Glomerular endothelial cell (primary cell): ENCODE measurements around the gene DDX1. TPM values are rescaled to one million over a fixed set of nuclear protein-coding genes. Genes with fewer than 3 reads are reported as not detected.

ENCODE experiments used
- DNase-seq: peaks from one replicate; pipeline ENCODE4 v3.0.0-alpha.2; 2011; ENCODE audit warnings: low read depth, low spot score; ENCODE audit errors: extremely low read depth
- total RNA-seq: library from RNA; depleted of rRNA; stranded (reverse); fragments of >200 nt; gene quantifications from 2 replicates; pipeline ENCODE4 v1.2.3, GENCODE V29; 2015

Gene DDX1
- total RNA-seq, 1 donor from 2014 or later: 65.9 TPM

- no peak for DNase-seq
Observed at GRCh38 chr2:15626967-15627366, 35.3 kb downstream of the DDX1 start.

GRCh38 chr2:15627817-15628684 lies 36.4 kb downstream of the DDX1 start:
- DNase-seq: no peak

DNA sequence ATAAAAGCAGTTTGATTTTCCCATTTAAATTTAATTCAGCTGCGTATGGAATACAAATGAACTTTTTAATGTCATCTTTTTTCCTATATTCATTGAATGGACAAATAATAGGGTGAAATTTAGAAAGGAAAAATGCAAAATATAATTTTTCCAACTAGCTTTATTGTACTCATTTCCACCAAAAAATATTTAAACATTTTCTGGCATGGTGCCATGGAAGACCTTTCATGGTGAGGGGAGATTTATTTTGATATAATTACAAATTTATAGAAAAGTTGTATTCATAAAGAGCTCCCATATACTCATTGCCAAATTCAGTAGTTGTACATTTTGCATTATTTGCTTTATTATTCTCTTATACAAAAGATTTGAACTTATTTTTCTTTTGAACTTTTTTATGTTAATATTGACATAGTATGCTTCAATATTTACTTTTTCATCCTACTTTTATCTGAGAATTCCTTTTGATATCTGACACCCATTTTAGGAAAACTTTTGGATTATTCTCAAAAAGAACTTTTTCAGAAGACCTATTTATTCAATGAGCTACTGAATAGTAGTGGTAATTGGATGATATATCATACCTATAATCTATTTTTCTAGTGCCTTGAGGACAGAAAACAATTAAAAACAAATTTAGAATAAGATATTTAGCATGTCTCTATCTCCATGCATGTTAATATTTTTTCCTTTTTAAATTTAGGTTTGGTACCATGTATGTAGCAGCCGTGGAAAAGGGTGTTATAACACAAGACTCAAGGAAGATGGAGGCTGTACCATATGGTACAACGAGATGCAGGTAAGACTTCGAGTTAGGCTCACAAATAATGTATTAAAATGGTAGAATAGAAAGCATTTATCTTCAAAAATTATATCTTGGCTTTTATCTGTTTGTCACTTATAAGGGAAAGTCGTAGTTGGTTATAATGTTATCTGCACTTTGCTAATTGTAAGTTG lies 37.5 kb downstream of the DDX1 start:
- no peak for DNase-seq

GRCh38 chr2:15630121-15630977 lies 38.7 kb downstream of the DDX1 start:
- no peak for DNase-seq

DNA sequence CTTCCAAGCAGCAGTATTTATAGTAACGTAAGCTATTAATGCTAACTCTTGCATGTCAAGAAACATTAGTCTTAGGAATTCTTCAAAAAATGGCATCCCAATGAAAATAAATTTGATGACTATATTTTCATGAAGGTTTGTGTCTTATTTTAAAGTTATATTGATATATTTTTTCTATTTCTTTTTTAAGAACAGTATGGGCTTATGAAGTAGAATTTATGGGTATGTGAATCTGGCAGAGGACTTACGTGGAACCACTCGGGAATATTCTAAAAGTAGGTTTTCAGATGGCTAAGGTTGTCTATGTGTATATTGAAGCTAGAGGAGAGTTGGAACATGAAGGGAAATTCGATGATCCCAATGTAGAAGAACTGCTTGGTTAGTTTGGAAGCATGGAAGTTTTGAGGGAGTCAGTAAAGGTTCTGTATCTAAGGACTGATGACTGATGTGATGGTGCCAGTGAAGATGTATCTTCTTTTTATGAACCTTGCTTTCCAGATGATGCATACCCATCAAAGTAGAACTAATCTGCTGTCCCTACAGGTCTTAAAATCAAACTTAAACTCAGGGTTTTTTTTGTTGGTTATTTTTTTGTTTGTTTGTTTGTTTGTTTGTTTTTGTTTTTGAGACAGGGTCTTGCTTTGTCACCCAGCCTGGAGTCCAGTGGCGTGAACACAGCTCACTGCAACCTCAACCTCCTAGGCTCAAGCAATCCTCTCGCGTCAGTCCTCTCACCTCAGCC lies 39.5 kb downstream of the DDX1 start:
- DNase-seq: no peak

- DNase-seq: no peak
Observed at GRCh38 chr2:15631883-15632282, 40.2 kb downstream of the DDX1 start.

DNA sequence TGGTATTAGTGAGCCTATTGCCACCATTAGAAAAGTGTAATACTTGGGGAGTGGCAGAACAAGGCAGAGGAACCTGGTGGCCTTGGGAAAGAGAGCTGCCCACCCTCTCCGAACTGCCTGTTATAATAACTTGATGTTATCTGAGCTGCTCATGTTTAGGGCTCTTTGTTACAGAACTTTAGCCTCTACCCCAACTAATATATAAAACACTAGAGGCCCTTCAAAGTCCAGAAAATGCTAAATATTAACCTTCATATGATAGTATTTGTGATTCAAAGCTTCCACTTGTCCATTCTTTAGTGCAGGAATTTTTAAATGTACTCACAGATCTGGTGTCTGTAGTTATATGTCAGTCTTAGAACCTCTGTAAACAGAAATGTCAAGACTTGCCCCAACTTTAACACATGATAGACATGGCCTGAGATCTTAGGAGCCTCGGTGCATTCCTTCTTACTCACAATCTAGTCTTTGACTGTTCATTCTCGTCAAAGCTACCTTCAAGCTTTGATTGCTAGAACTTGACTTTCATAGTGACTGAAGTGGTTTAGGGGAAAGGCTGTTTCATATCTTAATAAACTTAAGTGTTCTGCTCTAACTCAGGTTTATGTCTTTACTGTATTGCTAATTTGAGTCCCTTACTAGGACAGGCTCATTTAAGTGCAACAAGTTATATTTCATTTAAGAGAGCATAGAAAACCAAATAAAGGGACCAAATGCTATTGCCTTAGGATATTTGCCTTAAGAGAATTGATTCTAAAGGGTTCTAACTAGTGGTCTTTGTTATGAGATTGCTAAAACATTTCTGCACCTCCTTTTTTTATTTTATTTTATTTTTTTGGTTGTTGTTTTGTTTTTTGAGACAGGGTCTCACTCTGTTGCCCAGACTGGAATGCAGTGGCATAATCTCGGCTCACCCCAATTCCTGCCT lies 41.6 kb downstream of the DDX1 start:
- DNase-seq: no peak

DNA sequence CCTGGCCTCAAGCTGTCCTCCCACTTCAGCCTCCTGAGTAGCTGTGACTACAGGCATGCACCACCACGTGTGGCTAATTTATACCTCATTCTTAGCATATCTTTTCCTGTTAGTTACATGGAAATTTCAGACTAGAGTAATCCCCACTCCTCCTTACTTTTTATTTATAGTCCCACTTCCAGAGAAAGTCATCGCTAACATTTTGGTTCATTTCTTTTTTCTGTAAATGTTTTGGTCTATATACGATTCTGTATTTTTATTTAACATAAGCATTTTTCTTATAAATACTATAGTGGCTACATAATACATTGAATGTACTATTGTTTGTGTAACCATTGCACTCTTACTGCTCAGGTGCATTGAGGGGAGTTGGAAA lies 42.3 kb downstream of the DDX1 start:
- DNase-seq: no peak

DNA sequence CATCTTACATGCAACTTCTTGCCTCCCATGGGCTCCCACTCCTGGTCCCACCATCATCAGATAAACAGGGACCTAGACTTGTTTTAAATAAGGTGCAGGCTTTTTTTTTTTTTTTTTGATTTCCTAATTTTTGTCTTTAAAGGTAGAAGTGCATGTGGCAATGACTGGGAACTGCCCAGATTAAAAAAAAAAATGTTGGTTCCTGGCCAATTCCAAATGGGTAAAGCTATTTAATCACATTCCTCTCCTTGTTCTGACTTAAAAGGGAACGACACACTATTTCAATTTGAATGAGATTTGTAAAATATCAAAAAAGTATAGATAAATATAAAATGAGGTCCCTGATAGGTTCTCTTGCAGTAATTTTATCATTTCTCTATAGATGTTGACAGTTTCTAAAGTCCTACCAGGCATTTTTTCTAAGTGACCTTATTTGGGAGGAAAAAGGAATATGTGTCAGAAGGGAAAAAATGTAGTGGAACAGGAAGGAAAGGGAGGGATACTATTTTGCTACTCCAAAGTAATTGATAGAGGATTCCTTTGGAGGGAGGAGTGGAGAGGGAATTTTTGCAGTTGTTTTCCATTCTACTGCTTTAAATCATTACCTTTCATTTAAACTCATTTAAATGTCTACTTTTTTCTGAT lies 43.3 kb downstream of the DDX1 start:
- no peak for DNase-seq

DNA sequence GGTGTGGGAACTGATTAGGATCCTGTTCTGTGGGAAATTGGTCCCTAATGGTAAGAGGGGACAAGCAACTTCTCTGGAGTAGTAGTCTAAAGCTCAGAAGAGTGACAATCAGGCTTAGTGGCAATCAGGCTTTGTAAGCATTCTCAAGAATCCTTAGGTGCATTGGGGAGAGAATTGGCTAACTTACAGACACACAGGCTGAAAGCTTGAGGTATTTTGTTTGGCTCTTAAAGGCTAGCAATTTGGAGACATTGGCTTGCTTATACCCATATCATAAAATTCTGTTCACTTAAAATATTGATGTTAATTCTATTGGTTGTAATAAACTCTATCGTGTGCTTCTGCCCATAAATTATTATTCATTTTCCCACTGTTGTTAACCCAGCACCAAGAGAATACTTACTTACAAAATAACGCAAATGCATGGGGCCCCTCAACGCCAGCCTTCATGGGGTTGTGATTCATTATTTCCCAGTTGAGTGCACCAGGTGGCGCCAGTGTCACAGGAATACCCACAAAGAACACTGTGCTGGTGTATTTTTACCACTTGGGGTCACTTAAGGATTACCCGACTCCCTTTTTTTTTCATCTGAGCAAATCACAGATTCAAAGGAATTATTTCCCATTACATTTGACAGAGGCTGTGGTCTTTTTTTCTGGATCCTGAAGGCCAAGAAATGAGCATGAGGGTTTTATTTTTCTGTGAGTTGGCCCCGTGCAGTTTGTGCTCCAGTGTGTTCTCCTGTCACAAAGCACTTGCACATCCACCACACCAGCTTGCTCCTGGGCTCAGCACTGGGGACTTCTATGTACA lies 45.5 kb downstream of the DDX1 start:
- peak; percentile 65 for DNase-seq

GRCh38 chr2:15638720-15639119 lies 47.1 kb downstream of the DDX1 start:
- no peak for DNase-seq

DNA sequence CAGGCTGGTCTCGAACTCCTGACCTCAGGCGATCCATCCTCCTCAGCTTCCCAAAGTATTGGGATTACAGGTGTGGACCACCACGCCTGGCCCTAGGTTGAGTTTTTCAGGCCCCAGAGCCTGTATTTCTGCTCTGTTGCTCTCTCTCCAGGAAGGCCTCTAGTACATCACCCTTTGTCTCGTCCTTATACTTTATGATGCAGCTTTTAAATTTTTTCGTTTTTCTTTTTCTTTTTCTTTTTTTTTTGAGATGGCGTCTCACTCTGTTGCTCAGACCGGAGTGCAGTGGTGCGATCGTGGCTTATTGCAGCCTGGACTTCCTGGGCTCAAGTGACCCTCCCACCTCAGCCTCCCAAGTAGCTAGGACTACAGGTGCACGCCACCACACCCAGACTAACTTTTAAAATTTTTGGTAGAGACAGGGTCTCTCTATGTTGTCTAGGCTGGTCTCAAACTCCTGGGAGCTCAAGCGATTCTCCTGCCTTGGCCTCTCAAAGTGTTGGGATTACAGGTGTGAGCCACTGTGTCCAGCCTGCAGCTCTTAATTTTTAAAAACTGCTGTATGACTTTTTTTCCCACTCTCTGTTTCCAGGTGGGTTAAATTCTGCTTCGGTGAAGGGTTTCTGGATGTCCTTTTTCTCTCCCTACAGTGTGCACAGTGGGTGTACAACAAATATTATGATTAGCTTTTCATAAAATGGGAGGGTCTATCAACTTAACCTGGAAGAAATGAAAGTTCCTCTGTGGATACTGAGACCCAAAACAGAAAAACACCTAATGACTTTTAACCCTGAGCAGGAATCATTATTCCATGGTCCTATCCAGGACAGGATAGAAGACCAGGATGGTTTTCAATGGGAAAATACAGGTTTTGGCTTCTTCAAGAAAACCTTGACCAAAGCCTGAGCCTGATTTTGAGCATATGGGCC lies 47.9 kb downstream of the DDX1 start:
- DNase-seq: no peak

DNA sequence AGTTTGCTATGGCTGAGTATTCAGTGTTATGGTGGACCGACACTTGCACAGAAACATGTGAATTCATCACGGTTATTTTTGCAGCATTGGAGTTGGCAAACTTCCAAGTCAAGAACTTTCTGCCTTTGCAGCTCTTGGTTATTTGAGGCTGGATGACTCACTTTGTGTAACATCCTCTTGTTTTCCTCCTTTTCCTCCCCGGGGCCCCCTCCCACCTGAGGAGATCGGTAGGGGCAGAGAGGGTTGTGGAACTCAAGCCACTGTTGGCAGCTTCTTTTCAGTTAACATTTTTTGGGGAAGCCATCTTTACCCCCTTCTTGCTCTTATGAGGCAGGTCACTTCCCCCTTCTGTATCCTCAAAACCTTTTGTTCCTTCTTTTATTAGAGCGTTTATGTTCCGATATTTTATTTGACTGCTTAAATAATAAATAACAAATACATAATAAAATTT lies 48.6 kb downstream of the DDX1 start:
- peak; percentile 91 for DNase-seq

DNA sequence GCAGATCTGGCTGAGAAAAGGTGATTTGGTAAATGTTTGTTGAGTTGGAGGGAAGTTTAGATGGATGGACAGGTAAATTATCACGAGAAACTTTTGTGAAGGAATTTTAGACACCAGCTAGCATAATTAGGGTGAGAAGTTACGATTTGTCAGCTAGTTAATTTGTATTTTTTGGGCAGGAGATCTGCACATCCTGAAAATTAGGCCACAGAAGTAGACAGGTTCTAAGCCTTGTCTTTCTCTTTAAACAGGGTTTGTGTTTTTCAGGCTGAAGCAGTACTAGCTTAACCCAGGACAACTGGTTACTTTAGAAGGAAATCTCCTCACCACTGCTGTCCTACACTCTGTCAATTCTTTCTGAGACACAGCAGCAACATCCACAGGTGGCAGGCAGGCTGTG lies 49.1 kb downstream of the DDX1 start:
- no peak for DNase-seq

- DNase-seq: no peak
Observed at GRCh38 chr2:15641530-15641982, 49.9 kb downstream of the DDX1 start.

GRCh38 chr2:15642011-15642814 lies 50.5 kb downstream of the DDX1 start:
- DNase-seq: no peak
